GM10847 (cell line): ENCODE data around the gene CHERP.

ENCODE experiments used
- POLR2A ChIP-seq: IDR thresholded peaks from 2 replicates; pipeline ENCODE4 v1.6.1; 2011; ENCODE audit not compliant: insufficient read length; ENCODE audit errors: extremely low read depth

The CHERP gene

DNA sequence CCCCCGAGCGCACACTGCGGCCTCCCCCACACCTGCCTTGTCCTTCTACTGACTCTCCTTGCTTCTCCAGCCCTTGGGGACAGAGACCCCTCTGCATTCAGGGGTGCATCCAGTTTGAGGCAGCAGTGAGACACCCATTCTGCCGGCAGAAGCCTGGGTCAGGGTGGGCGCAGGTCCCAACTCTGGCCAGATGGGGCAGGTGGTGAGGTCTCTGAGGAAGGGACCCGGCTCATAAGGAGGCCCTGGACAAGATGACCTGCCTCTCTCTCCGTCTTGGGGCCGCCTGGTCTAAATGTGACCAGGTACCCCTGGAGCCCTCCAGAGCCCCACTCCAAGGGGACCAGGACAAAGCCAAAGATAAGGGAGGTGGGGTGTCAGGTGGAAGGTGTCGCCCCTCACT, 6.1 kb downstream of the CHERP start:
- no peak for TF ChIP-seq POLR2A

DNA sequence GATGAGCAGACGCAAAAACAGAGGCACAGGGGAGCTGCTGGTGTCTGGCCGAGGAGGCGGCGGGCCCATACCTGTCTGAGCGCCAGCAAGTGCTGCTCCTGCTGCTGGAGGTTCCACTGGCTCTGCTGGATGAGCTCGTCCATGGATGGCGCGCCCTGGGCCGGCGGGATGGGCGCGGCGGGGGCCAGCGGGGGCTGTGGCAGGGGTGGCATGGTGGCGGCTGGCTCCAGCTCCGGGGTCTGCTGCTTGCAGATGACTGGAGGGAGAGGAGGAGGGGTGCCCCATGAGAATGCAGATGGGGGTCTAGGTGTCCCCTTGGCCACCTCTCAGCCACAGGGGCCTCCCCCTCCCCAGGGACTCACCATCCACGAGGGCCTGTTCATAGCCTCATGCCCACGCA, 6.9 kb downstream of the CHERP start:
- TF ChIP-seq POLR2A, result no peak

DNA sequence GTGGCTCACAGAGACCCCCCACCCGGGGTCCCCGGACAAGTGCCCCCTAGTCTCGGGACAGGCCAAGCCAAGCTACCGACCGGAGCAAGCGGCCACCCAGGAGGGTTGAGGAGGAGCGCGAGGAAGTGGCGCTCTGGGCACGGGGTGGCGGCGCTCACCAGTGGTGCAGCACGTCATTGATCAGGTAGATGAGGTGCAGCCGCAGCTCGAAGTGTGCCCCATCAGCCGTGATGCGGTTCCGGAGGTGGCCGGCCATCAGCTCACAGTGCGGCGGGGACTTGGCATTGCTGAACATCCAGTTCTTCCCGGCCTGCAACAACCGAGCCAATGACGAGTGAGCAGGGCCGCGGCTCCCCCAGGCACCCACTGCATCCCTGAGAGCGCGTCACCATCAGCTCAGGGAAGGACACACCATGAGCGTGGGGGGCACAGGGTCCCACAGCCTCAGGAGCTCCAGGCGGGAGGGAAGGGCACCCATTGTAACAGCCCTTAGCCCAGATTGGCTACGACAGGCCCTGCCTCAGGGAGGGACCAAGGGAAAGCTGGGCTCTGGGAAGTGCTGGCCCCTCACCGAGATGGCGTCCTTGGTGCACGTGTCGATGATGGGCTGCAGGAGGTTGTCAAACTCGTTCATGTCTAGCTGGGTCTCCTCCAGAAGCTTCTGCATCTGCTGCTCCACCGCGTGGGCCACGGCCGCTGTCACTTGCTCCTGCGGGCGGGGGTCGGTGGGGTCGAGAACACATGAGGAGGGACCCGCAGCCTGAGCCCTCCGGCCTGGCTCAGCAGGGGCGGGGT, 9.6 kb downstream of the CHERP start:
- no peak for TF ChIP-seq POLR2A

DNA sequence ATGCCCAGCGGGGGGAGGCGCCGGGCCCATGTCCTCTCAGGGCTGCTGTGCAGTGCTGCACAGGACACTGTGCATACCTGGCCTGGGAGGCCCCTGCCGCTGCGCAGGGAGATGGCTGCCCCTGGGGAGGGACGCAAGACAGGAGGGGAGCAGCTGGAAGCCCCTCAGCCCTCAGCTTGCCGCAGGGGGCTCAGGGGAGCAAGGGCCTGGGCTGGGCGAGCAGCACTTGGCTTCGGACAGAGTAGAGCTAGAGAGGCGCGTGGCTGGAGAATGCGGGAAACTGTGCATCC, 10.9 kb downstream of the CHERP start:
- no peak for TF ChIP-seq POLR2A

DNA sequence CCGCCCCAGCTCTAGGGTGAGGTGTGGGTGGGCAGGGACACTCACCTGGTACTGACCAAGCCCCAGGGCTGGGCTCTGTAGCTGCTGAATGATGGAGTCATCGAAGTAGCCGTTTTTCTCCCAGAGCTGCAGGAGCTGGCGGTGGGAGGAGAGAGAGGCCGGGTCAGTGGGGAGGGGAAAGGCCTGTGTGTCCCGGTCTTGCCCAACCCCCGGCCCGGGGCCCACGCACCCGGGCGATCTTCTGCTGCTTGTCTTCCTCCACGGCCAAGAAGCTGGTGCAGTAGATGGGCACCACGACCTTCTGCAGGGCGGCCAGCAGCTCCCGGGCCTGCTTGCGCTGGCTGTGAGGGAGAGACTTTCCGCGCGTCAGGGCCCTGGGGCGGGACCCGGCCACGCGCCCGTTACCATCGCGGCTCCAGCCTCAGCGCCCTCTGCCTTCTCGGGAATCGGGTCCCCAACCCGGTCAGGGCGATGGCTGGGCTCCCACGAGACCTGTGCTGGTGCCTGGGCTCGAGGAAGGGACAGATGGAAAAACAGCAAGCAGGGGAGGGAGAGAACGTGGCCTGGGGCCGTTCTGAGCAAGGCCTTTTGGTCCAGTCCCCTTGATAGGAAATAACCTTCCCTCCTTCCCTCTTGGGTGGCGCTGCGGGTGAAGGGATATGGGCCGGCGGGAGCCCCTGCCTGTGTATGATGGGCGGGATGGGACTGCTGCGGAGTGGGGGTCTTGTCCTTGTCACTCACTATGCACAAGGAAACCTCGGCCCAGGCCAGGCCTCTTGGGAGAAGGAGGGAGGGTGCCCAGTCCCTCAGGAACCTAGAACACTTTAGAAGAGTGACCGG, 11.5 kb downstream of the CHERP start:
- no peak for TF ChIP-seq POLR2A

DNA sequence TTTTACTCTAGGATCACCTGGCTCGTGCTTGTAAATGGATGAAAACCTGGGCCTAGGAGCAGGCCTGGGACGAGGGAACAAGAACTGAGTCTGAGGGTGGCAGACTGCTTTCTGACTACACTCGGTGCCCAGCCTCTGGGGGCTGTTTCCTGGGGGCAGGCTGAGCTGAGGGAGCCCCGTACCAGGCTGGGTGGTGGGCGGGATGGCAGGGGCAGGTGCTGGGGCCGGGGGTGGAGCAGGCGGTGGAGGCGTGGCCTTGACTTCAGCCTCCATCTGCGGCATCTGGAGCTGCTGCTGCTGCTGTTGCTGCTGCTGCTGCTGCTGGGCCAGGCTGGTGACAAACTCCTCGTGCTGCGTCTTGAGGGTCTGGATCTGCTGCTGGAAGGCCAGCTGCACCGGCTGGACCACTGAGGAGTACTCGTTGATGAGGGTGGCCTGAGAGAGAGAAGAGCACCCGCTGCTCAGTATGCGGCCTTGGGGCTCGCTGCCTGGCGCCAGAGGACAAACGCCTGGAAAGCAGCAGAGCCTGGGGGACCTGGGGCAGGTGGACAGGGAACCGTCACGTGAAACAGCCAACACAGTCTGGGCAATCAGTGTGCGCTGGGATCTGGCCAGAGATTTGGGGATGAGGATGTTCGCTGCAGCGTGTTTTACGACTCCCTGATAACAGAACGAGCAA, 12.6 kb downstream of the CHERP start:
- no peak for TF ChIP-seq POLR2A

DNA sequence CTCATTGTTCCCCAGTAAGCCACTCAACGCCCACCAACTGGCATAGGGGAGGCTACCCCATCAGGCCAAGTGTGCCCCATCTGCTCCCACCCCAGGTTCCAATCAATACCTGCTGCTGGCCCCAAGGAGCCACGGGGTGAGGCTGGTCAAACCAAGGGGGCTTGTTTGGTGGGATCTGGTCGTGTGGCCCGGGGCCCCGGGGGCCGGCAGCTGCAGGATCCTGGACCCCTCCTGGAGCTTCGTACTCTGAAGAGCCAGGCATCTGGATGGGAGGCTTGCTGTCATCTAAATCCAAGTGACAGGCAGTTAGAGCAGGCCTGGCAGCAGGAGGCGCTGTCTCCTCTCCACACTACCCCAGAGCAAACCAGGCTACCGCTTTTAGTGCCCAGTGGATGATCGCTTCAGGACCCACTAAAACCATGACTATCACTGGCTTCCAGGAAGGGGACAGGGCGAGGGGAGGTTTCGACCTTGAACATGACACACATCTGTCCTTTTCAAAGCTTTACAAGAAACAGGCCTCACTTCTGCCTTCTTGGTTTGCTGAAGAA, 14.2 kb downstream of the CHERP start:
- TF ChIP-seq POLR2A, result no peak

DNA sequence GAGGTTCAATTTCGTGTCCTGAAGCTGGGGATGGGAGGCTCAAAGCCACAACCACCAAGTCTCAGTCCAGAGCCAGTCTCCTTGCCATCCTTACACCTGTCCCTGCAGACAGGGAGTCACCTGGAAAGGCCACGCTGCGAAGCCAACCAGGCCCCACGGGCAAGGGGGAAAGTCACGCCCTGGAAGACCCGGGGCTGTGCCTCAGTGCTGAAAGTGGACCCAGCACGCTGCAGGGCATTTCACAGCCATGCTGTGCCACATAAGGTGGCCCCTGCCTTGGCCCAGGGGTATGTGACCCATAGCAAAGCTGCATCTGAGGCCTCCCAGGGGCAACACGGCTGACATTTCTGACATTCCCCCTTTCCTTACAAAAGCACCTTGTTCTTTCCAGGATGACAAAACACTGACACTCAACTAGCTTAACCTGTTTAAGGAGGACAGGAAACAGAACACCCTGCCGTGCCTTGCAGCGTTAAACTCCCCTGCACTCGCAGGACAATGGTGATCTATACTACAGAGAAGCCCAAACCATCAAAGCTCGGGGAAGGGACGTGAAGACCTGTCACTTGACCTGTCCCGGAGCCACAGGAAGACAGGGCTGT, 14.8 kb downstream of the CHERP start:
- TF ChIP-seq POLR2A, result no peak

DNA sequence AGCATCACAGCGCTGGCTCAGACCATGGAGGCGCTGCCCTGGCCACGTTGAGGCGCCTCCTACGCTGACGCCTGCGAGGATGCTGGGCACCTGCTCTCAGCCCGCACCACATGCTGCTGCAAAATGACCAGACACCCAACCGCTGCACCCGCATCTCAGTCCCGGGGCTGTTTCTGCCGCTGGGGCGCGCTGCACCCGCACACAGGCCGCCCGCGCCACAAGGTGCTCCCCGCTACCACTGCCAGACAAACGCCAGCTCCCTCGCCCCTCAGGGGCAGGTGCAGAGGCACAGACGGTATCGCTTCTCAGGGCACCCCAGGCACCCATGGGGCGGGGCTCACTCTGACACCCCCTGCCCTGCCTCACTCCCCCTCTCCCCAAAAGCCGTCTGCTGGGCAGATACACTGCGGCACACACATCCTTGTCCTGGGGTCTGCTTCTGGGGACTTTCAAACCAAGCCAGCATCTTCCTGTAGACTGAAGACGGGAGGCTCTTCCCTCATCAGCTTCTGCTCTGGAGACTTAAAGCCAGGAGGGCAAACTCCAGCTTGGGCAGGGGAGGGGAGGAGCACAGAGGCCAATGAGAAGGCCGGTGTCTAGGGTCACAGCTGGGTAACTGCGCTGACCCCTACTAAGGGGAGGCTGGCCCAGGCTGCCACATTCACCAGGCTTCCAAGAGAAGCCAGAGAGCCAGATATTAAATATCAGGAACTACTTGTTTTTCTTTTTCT, 16.3 kb downstream of the CHERP start:
- no peak for TF ChIP-seq POLR2A

DNA sequence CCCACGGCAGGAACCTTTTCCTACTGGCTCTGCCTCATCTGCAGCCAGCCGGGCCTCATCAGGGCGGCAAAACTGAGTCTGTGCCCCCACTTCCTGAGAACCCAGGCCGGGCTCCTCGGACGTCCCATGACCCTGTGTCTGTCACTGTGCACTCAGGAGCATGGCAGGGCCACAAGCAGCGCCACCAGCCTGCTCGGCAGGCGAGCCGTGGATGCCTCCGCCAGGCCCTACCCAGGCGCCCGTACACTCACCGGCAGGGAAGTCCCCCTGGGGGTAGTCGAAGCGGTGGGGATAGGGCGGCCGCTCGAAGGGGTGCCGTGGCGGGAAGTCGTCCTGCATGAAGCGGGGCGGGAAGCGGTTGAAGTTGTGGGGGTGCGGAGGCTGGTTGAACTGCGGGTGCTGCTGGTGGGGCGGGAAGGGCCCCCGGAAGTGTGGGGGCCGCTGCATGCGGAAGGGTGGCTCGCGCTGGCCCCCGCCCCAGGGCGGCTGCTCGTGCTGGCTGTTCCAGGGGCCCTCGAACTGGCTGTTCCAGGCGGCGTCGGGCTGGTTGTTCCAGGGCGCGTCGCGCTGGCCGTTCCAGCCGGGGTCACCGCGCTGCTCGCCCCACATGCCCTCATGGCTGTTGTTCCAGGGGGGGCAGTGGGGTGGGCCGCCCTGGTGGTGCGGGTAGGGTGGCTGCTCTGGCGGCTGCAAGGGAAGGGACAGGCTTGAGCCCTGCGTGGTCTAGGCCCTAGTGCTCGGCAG, 17.1 kb downstream of the CHERP start:
- TF ChIP-seq POLR2A, result no peak

DNA sequence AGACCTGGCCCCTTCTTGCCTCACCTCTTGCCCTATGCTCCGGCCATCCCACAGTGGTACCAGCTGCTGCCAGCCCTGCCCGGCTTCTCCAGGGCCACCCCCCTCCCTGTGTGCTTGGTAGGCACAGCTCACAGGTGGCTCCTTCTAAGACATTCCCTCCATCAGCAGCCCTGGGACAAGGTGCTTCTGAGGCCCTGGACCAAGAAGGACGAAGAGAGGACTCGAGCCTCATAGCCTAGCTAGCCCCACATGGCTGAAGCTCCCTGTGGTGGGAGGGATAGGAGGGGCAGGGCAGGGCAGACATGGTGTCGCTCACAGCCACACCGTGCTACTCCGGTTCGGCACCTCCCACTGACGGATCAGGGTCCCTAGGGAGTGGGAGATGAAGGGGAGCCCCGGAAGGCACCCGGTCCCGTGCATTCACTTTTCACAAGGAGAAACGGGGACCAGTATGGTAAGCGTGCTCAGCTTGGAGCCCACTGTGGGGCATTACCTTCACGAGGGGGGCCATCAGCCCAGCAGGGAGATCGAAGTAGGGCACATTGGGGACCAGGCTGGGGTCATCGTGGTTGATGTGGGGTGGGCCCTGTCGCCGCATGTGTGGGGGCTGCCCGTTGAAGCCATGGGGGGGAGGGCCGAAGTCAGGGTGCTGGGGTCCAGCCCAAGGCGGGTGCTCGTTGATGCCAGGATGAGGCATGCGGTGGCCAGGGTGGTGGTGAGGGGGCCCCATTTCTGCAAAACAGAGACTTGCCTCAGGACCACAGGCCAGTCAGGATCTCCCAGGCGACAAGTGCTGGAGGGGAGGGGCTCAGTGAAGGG, 19.5 kb downstream of the CHERP start:
- TF ChIP-seq POLR2A, result no peak

DNA sequence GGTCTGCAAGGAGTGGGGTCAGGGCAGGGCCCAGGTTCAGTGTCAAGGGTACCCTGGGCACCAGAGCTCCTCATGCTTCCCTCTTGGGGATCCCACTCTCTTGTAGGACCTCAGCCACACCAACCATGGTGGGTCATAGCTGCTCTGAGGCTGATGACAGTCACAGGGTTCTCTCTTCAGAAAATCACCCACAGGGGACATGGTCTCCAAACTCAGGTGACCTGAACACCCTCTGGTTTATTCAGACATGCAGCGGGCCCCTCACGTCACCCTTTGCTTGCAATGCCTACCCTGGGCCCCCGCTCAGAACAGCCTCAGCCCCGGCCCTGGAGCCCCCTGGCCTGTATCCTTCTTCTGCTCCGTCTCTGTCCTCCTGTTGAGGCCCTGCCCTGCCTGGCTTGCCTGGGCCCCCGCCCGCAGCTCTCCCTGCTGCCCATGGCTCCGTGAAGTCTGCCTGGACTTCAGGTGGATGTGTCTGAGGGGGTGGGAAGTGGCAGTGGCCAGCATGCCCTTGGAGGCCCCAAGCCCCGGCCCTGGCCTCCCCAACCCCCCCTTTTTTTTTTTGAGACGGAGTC, 20.4 kb downstream of the CHERP start:
- no peak for TF ChIP-seq POLR2A
